Dendritic cell treated with granulocyte-macrophage colony-stimulating factor and Interleukin-4, amounts not matched to agents 40 ng/mL and 50 ng/mL, for 4 days (primary cell): Measurements from ENCODE around the gene CAB39.

Experiments used
- H3K27ac Mint-ChIP-seq: one replicate; pipeline ENCODE4 v1.8.0; 2022; ENCODE audit warnings: mild to moderate bottlenecking, mixed read lengths
- H3K27me3 Mint-ChIP-seq: one replicate; pipeline ENCODE4 v1.8.0; 2022; ENCODE audit warnings: mild to moderate bottlenecking, mixed read lengths
- H3K36me3 Mint-ChIP-seq: one replicate; pipeline ENCODE4 v1.8.0; 2022; ENCODE audit warnings: low read depth, mixed read lengths
- H3K4me1 Mint-ChIP-seq: one replicate; pipeline ENCODE4 v1.8.0; 2022; ENCODE audit warnings: low read depth, mixed read lengths
- H3K4me3 Mint-ChIP-seq: one replicate; pipeline ENCODE4 v1.8.0; 2022; ENCODE audit warnings: mild to moderate bottlenecking, moderate library complexity, mixed read lengths
- H3K9me3 Mint-ChIP-seq: one replicate; pipeline ENCODE4 v1.8.0; 2022; ENCODE audit warnings: mixed read lengths
- intact Hi-C: fragments of 100-400 bp; cut with micrococcal nuclease; formaldehyde crosslinking; loops from one replicate; pipeline ENCODE4 v1.15.0; 2022

Gene CAB39

GRCh38 chr2:230777721-230778120 is 65.1 kb downstream of the CAB39 start:
- Mint-ChIP-seq H3K4me3 (no peak overlapping the region), H3K27me3 (no peaks in the 10 kb centered on the region), H3K27ac (no peak overlapping the region), H3K9me3 (no peaks in the 10 kb centered on the region), H3K4me1 (peaks cover 61% of the 10 kb centered on the region), H3K36me3 (peaks cover 79% of the 10 kb centered on the region)
- intact Hi-C loops, result no loop called here

GRCh38 chr2:230778350-230779063 is 65.9 kb downstream of the CAB39 start:
- no peaks in the 10 kb centered on the region for H3K27me3 Mint-ChIP-seq
- intact Hi-C loops, result no loop called here

GRCh38 chr2:230779126-230779525 is 66.5 kb downstream of the CAB39 start:
- H3K36me3 Mint-ChIP-seq, result peaks cover 81% of the 10 kb centered on the region
- H3K27me3 Mint-ChIP-seq, result no peaks in the 10 kb centered on the region
- no peak overlapping the region for H3K4me3 Mint-ChIP-seq
- peaks cover 59% of the 10 kb centered on the region for H3K4me1 Mint-ChIP-seq
- no peak overlapping the region for H3K27ac Mint-ChIP-seq
- intact Hi-C loops, result no loop called here
- peaks cover 6% of the 10 kb centered on the region for H3K9me3 Mint-ChIP-seq

More at GRCh38 chr2:230778350-230779063, 65.9 kb downstream of the CAB39 start:
- no peak overlapping the region for H3K4me3 Mint-ChIP-seq
- peaks cover 56% of the 10 kb centered on the region for H3K4me1 Mint-ChIP-seq
- no peak overlapping the region for H3K27ac Mint-ChIP-seq
- H3K36me3 Mint-ChIP-seq, result peaks cover 79% of the 10 kb centered on the region
- H3K9me3 Mint-ChIP-seq, result peaks cover under 1% of the 10 kb centered on the region

GRCh38 chr2:230779607-230780006 is 67.0 kb downstream of the CAB39 start:
- H3K4me1 Mint-ChIP-seq, result peaks cover 63% of the 10 kb centered on the region
- no peaks in the 10 kb centered on the region for H3K27me3 Mint-ChIP-seq
- no peak overlapping the region for H3K27ac Mint-ChIP-seq
- intact Hi-C loops, result no loop called here
- H3K36me3 Mint-ChIP-seq, result peaks cover 83% of the 10 kb centered on the region
- H3K4me3 Mint-ChIP-seq, result no peak overlapping the region
- H3K9me3 Mint-ChIP-seq, result peaks cover 11% of the 10 kb centered on the region

GRCh38 chr2:230781130-230781797 is 68.6 kb downstream of the CAB39 start:
- H3K27ac Mint-ChIP-seq, result no peak overlapping the region
- peaks cover 70% of the 10 kb centered on the region for H3K4me1 Mint-ChIP-seq
- H3K9me3 Mint-ChIP-seq, result peaks cover 21% of the 10 kb centered on the region
- no peak overlapping the region for H3K4me3 Mint-ChIP-seq
- H3K36me3 Mint-ChIP-seq, result peaks cover 83% of the 10 kb centered on the region
- intact Hi-C loops, result no loop called here
- no peaks in the 10 kb centered on the region for H3K27me3 Mint-ChIP-seq

GRCh38 chr2:230783101-230783500 is 70.5 kb downstream of the CAB39 start:
- intact Hi-C loops, result no loop called here
- H3K4me1 Mint-ChIP-seq, result peaks cover 59% of the 10 kb centered on the region
- peaks cover 84% of the 10 kb centered on the region for H3K36me3 Mint-ChIP-seq

GRCh38 chr2:230784795-230785194 is 72.2 kb downstream of the CAB39 start:
- peaks cover 53% of the 10 kb centered on the region for H3K4me1 Mint-ChIP-seq
- no peaks in the 10 kb centered on the region for H3K27me3 Mint-ChIP-seq
- no peak overlapping the region for H3K27ac Mint-ChIP-seq
- intact Hi-C loops, result no loop called here
- H3K36me3 Mint-ChIP-seq, result peaks cover 88% of the 10 kb centered on the region
- peaks cover 48% of the 10 kb centered on the region for H3K9me3 Mint-ChIP-seq
- H3K4me3 Mint-ChIP-seq, result no peak overlapping the region

More at GRCh38 chr2:230783101-230783500, 70.5 kb downstream of the CAB39 start:
- H3K9me3 Mint-ChIP-seq, result peaks cover 31% of the 10 kb centered on the region
- no peak overlapping the region for H3K4me3 Mint-ChIP-seq
- no peak overlapping the region for H3K27ac Mint-ChIP-seq
- no peaks in the 10 kb centered on the region for H3K27me3 Mint-ChIP-seq

- Mint-ChIP-seq H3K9me3 (peaks cover 54% of the 10 kb centered on the region), H3K4me3 (no peak overlapping the region), H3K36me3 (peaks cover 88% of the 10 kb centered on the region), H3K27ac (no peak overlapping the region), H3K4me1 (peaks cover 53% of the 10 kb centered on the region), H3K27me3 (no peaks in the 10 kb centered on the region)
- intact Hi-C loops, result no loop called here
These were observed 72.7 kb downstream of the CAB39 start for GRCh38 chr2:230785346-230785745.

GRCh38 chr2:230787101-230787500 is 74.5 kb downstream of the CAB39 start:
- intact Hi-C loops, result no loop called here
- Mint-ChIP-seq H3K36me3 (peaks cover 91% of the 10 kb centered on the region), H3K4me1 (peaks cover 55% of the 10 kb centered on the region), H3K4me3 (no peak overlapping the region), H3K27ac (no peak overlapping the region), H3K9me3 (peaks cover 57% of the 10 kb centered on the region), H3K27me3 (no peaks in the 10 kb centered on the region)

GRCh38 chr2:230788554-230789175 is 76.0 kb downstream of the CAB39 start:
- H3K9me3 Mint-ChIP-seq, result peaks cover 55% of the 10 kb centered on the region
- intact Hi-C loops, result no loop called here
- H3K4me3 Mint-ChIP-seq, result no peak overlapping the region
- peaks cover 94% of the 10 kb centered on the region for H3K36me3 Mint-ChIP-seq
- H3K4me1 Mint-ChIP-seq, result peaks cover 63% of the 10 kb centered on the region
- H3K27me3 Mint-ChIP-seq, result no peaks in the 10 kb centered on the region
- no peak overlapping the region for H3K27ac Mint-ChIP-seq

GRCh38 chr2:230790981-230791380 is 78.3 kb downstream of the CAB39 start:
- Mint-ChIP-seq H3K27ac (no peak overlapping the region), H3K27me3 (no peaks in the 10 kb centered on the region), H3K4me3 (no peak overlapping the region), H3K4me1 (peaks cover 54% of the 10 kb centered on the region), H3K36me3 (peaks cover 84% of the 10 kb centered on the region), H3K9me3 (peaks cover 37% of the 10 kb centered on the region)
- intact Hi-C loops, result no loop called here

GRCh38 chr2:230793572-230794359 is 81.1 kb downstream of the CAB39 start:
- Mint-ChIP-seq H3K4me3 (no peak overlapping the region), H3K9me3 (peaks cover 19% of the 10 kb centered on the region), H3K27ac (peak overlapping the region; percentile 83), H3K27me3 (no peaks in the 10 kb centered on the region), H3K4me1 (peaks cover 54% of the 10 kb centered on the region), H3K36me3 (peaks cover 62% of the 10 kb centered on the region)
- intact Hi-C loops, result no loop called here

- Mint-ChIP-seq H3K27me3 (no peaks in the 10 kb centered on the region), H3K36me3 (peaks cover 60% of the 10 kb centered on the region), H3K4me1 (peaks cover 49% of the 10 kb centered on the region), H3K4me3 (no peak overlapping the region), H3K9me3 (peaks cover 12% of the 10 kb centered on the region), H3K27ac (peak overlapping the region; percentile 83)
- intact Hi-C loops, result no loop called here
These were observed 81.9 kb downstream of the CAB39 start for GRCh38 chr2:230794497-230794896.
